DOHH2 (cell line): ENCODE results near the gene PPFIA2.

Source experiments
- H3F3A ChIP-seq: fragments of 200-600 bp; sonication (generic), shearing (Covaris generic); 2 replicates; pipeline ENCODE4 v1.6.0; 2016; ENCODE audit warnings: antibody characterized with exemption, mild to moderate bottlenecking; ENCODE audit not compliant: control insufficient read depth, insufficient read depth
- H3K27ac ChIP-seq: fragments of 200-600 bp; sonication (generic); 2 replicates; pipeline ENCODE4 v1.5.1; 2014; ENCODE audit warnings: low read depth, mild to moderate bottlenecking, low read length, moderate library complexity
- H3K27me3 ChIP-seq: fragments of 200-600 bp; sonication (generic); 2 replicates; pipeline ENCODE4 v1.6.1; 2014; ENCODE audit warnings: mild to moderate bottlenecking, low read length, mixed read lengths; ENCODE audit not compliant: control insufficient read depth
- H3K36me3 ChIP-seq: fragments of 200-600 bp; sonication (generic); 2 replicates; pipeline ENCODE4 v1.6.1; 2014; ENCODE audit warnings: mild to moderate bottlenecking, low read length, moderate library complexity, mixed read lengths; ENCODE audit not compliant: control insufficient read depth
- H3K4me1 ChIP-seq: fragments of 200-600 bp; sonication (generic); 2 replicates; pipeline ENCODE4 v1.6.1; 2014; ENCODE audit warnings: mild to moderate bottlenecking, low read length, mixed read lengths; ENCODE audit not compliant: control insufficient read depth
- H3K4me2 ChIP-seq: fragments of 200-600 bp; sonication (generic); 2 replicates; pipeline ENCODE4 v1.6.0; 2014; ENCODE audit warnings: mild to moderate bottlenecking, low read length, moderate library complexity
- H3K4me3 ChIP-seq: fragments of 200-600 bp; sonication (generic); 2 replicates; pipeline ENCODE4 v1.5.1; 2014; ENCODE audit warnings: mild to moderate bottlenecking, low read length, mixed read lengths
- H3K79me2 ChIP-seq: fragments of 200-600 bp; sonication (generic); 2 replicates; pipeline ENCODE4 v1.6.1; 2014; ENCODE audit warnings: mild to moderate bottlenecking, low read length, mixed read lengths; ENCODE audit not compliant: control insufficient read depth
- H3K9me2 ChIP-seq: fragments of 200-600 bp; sonication (generic); replicated peaks from 2 replicates; pipeline ENCODE4 v1.6.1; 2014; ENCODE audit warnings: mild to moderate bottlenecking, low read length, mixed read lengths; ENCODE audit not compliant: control insufficient read depth
- H3K9me3 ChIP-seq: fragments of 200-600 bp; sonication (generic); 2 replicates; pipeline ENCODE4 v1.6.1; 2014; ENCODE audit warnings: antibody characterized with exemption, low read length, mixed read lengths; ENCODE audit not compliant: control insufficient read depth, insufficient read depth
- H4K20me1 ChIP-seq: fragments of 200-600 bp; sonication (generic); 2 replicates; pipeline ENCODE4 v1.6.0; 2014; ENCODE audit warnings: low read depth, mild to moderate bottlenecking, antibody characterized with exemption, low read length, moderate library complexity; ENCODE audit not compliant: control insufficient read depth, insufficient read depth
- EZH2phosphoT487 ChIP-seq: fragments of 200-600 bp; sonication (generic); IDR thresholded peaks from 2 replicates; pipeline ENCODE4 v1.6.1; 2017; ENCODE audit warnings: borderline replicate concordance, mild to moderate bottlenecking, antibody characterized with exemption, low read length, moderate library complexity, mixed read lengths
- TF ChIP-seq, protein P1 (sequence below): fragments of 200-600 bp; sonication (generic); IDR thresholded peaks from one replicate; pipeline ENCODE4 v1.5.1; 2014; ENCODE audit warnings: antibody characterized with exemption, mild to moderate bottlenecking, low read depth, low read length; ENCODE audit not compliant: poor library complexity, severe bottlenecking

The PPFIA2 gene

DNA sequence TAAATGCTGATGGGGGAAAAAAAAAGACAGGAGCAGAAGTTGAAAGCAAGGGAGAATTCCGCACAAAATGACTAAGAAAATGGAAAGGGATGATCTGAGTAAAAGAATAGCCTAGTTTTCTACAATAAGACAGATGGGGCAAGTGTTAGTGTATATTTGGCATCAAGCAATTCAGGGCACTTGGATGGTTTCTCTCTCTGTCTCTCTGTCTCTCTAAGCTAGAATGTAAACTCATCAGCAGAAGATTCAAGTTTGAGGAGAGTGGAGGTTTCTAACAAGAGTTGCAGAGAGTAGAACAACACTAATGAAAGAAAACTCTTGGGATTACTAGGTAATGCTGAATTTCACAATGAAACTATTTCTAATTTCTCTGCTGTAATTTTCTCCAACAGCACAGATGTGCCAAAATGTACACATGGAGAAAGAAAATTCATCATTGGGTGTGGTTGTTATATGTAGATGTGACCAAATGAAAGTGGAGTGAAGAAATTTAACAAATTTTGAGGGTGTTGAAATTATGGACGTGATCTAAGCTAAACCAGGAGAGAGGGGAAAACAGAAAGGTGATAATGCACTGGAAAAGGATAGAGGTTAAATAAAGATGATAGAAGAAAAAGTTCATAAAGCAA, 444.1 kb downstream of the PPFIA2 start:
- H4K20me1 ChIP-seq, result no peaks in the 10 kb centered on the region
- no peak for TF ChIP-seq EZH2phosphoT487
- TF ChIP-seq, protein P1, sequence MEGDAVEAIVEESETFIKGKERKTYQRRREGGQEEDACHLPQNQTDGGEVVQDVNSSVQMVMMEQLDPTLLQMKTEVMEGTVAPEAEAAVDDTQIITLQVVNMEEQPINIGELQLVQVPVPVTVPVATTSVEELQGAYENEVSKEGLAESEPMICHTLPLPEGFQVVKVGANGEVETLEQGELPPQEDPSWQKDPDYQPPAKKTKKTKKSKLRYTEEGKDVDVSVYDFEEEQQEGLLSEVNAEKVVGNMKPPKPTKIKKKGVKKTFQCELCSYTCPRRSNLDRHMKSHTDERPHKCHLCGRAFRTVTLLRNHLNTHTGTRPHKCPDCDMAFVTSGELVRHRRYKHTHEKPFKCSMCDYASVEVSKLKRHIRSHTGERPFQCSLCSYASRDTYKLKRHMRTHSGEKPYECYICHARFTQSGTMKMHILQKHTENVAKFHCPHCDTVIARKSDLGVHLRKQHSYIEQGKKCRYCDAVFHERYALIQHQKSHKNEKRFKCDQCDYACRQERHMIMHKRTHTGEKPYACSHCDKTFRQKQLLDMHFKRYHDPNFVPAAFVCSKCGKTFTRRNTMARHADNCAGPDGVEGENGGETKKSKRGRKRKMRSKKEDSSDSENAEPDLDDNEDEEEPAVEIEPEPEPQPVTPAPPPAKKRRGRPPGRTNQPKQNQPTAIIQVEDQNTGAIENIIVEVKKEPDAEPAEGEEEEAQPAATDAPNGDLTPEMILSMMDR, result no peak
- no peaks in the 10 kb centered on the region for H3K9me3 ChIP-seq
- no peak overlapping the region for H3K4me3 ChIP-seq
- H3K27me3 ChIP-seq, result no peaks in the 10 kb centered on the region
- H3K36me3 ChIP-seq, result no peaks in the 10 kb centered on the region
- no peak overlapping the region for H3K4me2 ChIP-seq
- H3F3A ChIP-seq, result no peaks in the 10 kb centered on the region
- no peaks in the 10 kb centered on the region for H3K4me1 ChIP-seq
- H3K79me2 ChIP-seq, result no peaks in the 10 kb centered on the region
- H3K27ac ChIP-seq, result no peak overlapping the region
- no peaks in the 10 kb centered on the region for H3K9me2 ChIP-seq

GRCh38 chr12:81303935-81304334, 455.2 kb downstream of the PPFIA2 start:
- Histone ChIP-seq H3K9me2 (no peaks in the 10 kb centered on the region), H3K4me3 (no peak overlapping the region), H3F3A (no peaks in the 10 kb centered on the region), H3K27me3 (no peaks in the 10 kb centered on the region), H3K36me3 (no peaks in the 10 kb centered on the region), H3K4me1 (no peaks in the 10 kb centered on the region), H3K27ac (no peak overlapping the region), H3K9me3 (no peaks in the 10 kb centered on the region), H3K4me2 (no peak overlapping the region), H3K79me2 (no peaks in the 10 kb centered on the region), H4K20me1 (no peaks in the 10 kb centered on the region)
- TF ChIP-seq EZH2phosphoT487, result no peak
- TF ChIP-seq, protein P1, result no peak

DNA sequence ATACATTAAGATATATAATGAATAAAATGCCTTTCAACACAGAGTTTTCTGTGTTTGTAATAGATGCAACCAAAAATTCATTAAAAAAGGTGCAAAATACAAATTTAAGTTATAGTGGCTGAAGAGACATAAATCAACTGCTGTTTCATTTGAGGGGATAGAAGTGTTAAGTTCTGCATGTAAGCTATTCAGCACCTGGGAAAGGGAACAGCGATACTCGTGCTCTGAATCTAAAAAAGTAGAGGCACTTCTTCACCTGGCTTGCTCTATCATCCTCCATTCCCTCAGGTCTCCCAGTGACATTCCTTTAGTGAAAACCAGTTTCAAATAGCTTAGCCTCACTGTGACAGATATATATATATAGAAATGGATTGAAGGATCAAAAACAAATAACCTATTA, 458.7 kb downstream of the PPFIA2 start:
- Histone ChIP-seq H3K9me2 (no peaks in the 10 kb centered on the region), H3K4me2 (no peak overlapping the region), H3F3A (no peaks in the 10 kb centered on the region), H3K79me2 (no peaks in the 10 kb centered on the region), H4K20me1 (no peaks in the 10 kb centered on the region), H3K27me3 (no peaks in the 10 kb centered on the region), H3K4me1 (no peaks in the 10 kb centered on the region), H3K9me3 (no peaks in the 10 kb centered on the region), H3K27ac (no peak overlapping the region), H3K4me3 (no peak overlapping the region), H3K36me3 (no peaks in the 10 kb centered on the region)
- no peak for TF ChIP-seq EZH2phosphoT487
- TF ChIP-seq, protein P1, result no peak
